Adrenal gland (tissue), 12 donors: ENCODE data around the gene PERM1. TPM values are rescaled to one million over a fixed set of nuclear protein-coding genes. Genes with fewer than 3 reads are reported as not detected.

Experiments
- DNase-seq, 7 donors: peaks; one replicate each; pipeline ENCODE4 v3.0.0-alpha.2; 2019 to 2020
- H3K27ac ChIP-seq, 5 donors: fragments of 200-600 bp; sonication (generic) in 4 of 5; 1 replicate in 3 of 5; 2 replicates in 2 of 5; pipeline versions ENCODE4 v1.5.1 to v1.8.0; 2016 to 2020; ENCODE audit warnings: mild to moderate bottlenecking in 1 of 5
- H3K27me3 ChIP-seq: fragments of 200-600 bp; 2 replicates; pipeline ENCODE4 v1.8.0; 2021
- H3K36me3 ChIP-seq, 2 donors: fragments of 200-600 bp; replicated peaks in 1 of 2; 1 replicate in 1 of 2; 2 replicates in 1 of 2; pipeline versions ENCODE4 v1.5.1 to v1.8.0; 2018 to 2022
- H3K4me1 ChIP-seq, 2 donors: fragments of 200-600 bp; replicated peaks in 1 of 2; 1 replicate in 1 of 2; 2 replicates in 1 of 2; pipeline versions ENCODE4 v1.5.1 to v1.8.0; 2018 to 2021
- H3K4me3 ChIP-seq, 4 donors: fragments of 200-600 bp; sonication (generic) in 3 of 4; one replicate each; pipeline ENCODE4 v1.5.1; 2016 to 2018
- H3K9me3 ChIP-seq, 3 donors: fragments of 200-600 bp; sonication (generic) in 1 of 3; replicated peaks in 1 of 3; 1 replicate in 2 of 3; 2 replicates in 1 of 3; pipeline versions ENCODE4 v1.5.1 to v1.8.0; 2016 to 2021
- CTCF ChIP-seq, 6 experiments: fragments of 450-650 bp in 4 of 6; fragments of 200-600 bp in 2 of 6; sonication (generic) in 1 of 6; IDR thresholded peaks; 1 replicate in 5 of 6; 2 replicates in 1 of 6; pipeline versions ENCODE4 v1.5.1 to v1.8.0; 2016 to 2021; ENCODE audit warnings: antibody characterized with exemption in 6 of 6, mild to moderate bottlenecking in 2 of 6, moderate library complexity in 1 of 6
- POLR2A ChIP-seq, 2 donors: fragments of 450-650 bp; IDR thresholded peaks; one replicate each; pipeline ENCODE4 v1.6.1; 2017; ENCODE audit warnings: antibody characterized with exemption in 2 of 2, mild to moderate bottlenecking in 2 of 2, moderate library complexity in 1 of 2
- WGBS, 4 donors: extraction: QIAGEN DNeasy Blood & Tissue Kit in 2 of 4; methylation state at CpG; one replicate each; pipeline versions ENCODE4 v1.1.5 to v1.1.7; 2013 to 2017; 5-methylcytosine and 5-hydroxymethylcytosine counted together
- intact Hi-C, 2 donors: fragments of 100-400 bp; cut with DNase I; formaldehyde crosslinking; loops; one replicate each; pipeline versions ENCODE4 v1.14.1 to v1.15.0; 2022 to 2023
- polyA plus RNA-seq, 3 donors: library from polyadenylated mRNA; stranded (reverse); fragments of 200-250 nt in 2 of 3; fragments of 350-450 nt in 1 of 3; fragmentation: Illumina TruSeq in 1 of 3; extraction: RNeasy Lipid Tissue Mini Kit (QIAGEN cat#74804) in 1 of 3; gene quantifications; one replicate each; pipeline ENCODE4 v1.2.3, GENCODE V29; 2013 to 2014
- total RNA-seq, 9 donors: library from RNA; depleted of rRNA in 4 of 9; stranded (reverse); fragments of >200 nt in 4 of 9; fragments of 120-200 nt in 1 of 9; fragmentation: NEBNext Ultra II Directional in 1 of 9; extraction: Animal tissue kit (Norgen Biotek cat#: 25700) in 1 of 9; gene quantifications; one replicate each; pipeline versions ENCODE4 v1.1.0 to v1.2.4, GENCODE V29; 2013 to 2023
- donor health status: healthy with polysubstance abuse.
- donor health status: Bipolar disorder and iron deficiency.
- donor health status: DM: yes; HTN: yes; CAD: no.
- donor health status: DM: no; HTN: no; CAD: no.
- donor health status: DM: no; HTN: no; CAD: no.
- donor health status: DM: yes; HTN: yes; CAD: no.

Gene PERM1
- total and polyA plus RNA-seq, 12 donors, result 0.13 to 0.88 (median 0.25) TPM; not detected in 5

DNA sequence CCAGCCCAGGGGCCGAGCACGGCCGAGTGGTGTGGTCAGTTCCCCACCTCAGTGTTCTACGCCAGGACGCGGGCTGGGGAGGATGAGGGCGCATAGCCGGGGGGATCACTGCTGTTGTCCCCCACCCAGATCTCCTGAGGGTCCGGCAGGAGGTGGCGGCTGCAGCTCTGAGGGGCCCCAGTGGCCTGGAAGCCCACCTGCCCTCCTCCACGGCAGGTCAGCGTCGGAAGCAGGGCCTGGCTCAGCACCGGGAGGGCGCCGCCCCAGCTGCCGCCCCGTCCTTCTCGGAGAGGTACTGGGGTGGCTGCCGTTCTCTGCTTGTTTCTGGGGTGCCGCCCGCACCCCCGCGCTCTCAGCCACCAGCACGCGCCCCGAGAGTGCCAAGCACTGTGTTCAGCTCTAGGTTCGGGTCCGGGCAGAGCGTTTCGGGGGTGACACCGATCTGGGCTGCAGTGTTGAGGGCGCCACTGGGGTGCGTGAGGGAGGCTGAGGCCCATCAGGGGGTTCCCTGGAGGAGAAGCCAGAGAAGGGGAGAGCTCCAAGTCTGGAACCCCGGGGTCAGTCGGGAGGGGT is 40.8 kb downstream of the PERM1 start:
- DNase-seq, result no peak
- WGBS, 4 donors, result 2 to 6% (median 3%) methylated on average over 8 to 36 of the region's 36 CpGs
- Histone ChIP-seq H3K4me3 (peak overlapping the region in 1 of 4 donors; percentile 46), H3K4me1 (peaks cover 8 to 26% of the 10 kb centered on the region in 2 donors), H3K27ac (peak overlapping the region in 3 of 5 donors; percentile 60 to 92 (median 91)), H3K36me3 (peaks cover 0 to 10% of the 10 kb centered on the region in 2 donors), H3K27me3 (peaks cover 39% of the 10 kb centered on the region), H3K9me3 (no peaks in the 10 kb centered on the region)
- TF ChIP-seq CTCF (IDR thresholded peaks at IDR 0.05) (no peak), POLR2A (IDR thresholded peaks at IDR 0.05) (no peak)
- intact Hi-C loops, result no loop called here

GRCh38 chr1:940107-941014 is 41.5 kb downstream of the PERM1 start:
- TF ChIP-seq CTCF (IDR thresholded peaks at IDR 0.05), result no peak
- TF ChIP-seq POLR2A (IDR thresholded peaks at IDR 0.05), result no peak
- Histone ChIP-seq H3K4me1 (peaks cover 8 to 32% of the 10 kb centered on the region in 2 donors), H3K9me3 (no peaks in the 10 kb centered on the region), H3K27me3 (peaks cover 45% of the 10 kb centered on the region), H3K36me3 (peaks cover 0 to 7% of the 10 kb centered on the region in 2 donors), H3K4me3 (peak overlapping the region in 2 of 4 donors; percentile 9 to 46), H3K27ac (peak overlapping the region in 3 of 5 donors; percentile 60 to 92 (median 91))
- DNase-seq, result peak in 6 of 7 donors; percentile 35 to 91 (median 56)
- intact Hi-C loops, result no loop called here
- 0 to 1% (median 0%) methylated on average over 5 to 81 of the region's 86 CpGs for WGBS, 4 donors

GRCh38 chr1:939511-940106 is 42.3 kb downstream of the PERM1 start:
- H3K36me3 ChIP-seq, result no peaks in the 10 kb centered on the region
- peak overlapping the region in 2 of 5 donors; percentile 41 to 92 for H3K27ac ChIP-seq
- no peak overlapping the region for H3K4me3 ChIP-seq
- no peaks in the 10 kb centered on the region for H3K9me3 ChIP-seq
- no peak for DNase-seq
- 14 to 24% (median 18%) methylated on average over 8 to 21 of the region's 21 CpGs for WGBS, 4 donors
- TF ChIP-seq CTCF (IDR thresholded peaks at IDR 0.05) (no peak), POLR2A (IDR thresholded peaks at IDR 0.05) (no peak)
- peaks cover 50% of the 10 kb centered on the region for H3K27me3 ChIP-seq
- peaks cover 8 to 35% of the 10 kb centered on the region in 2 donors for H3K4me1 ChIP-seq
- intact Hi-C loops, result no loop called here
